SK-N-SH treated with all-trans-retinoic acid at 6 μM for 48 hours (cell line): Measurements from ENCODE around the gene CERT1.

Source experiments
- ATAC-seq: fragments of 200-7000 bp; cut with Tn5 transposase; 3 replicates; pipeline ENCODE4 v1.9.1; 2020; ENCODE audit warnings: mild to moderate bottlenecking, moderate library complexity
- ARNTL ChIP-seq: fragments of 450-650 bp; formaldehyde crosslinking; IDR thresholded peaks from 2 replicates; pipeline ENCODE4 v1.5.0; 2020; ENCODE audit warnings: low read depth, mild to moderate bottlenecking, moderate library complexity, borderline replicate concordance
- BACH2 ChIP-seq: fragments of 250-450 bp; sonication (Bioruptor Pico); IDR thresholded peaks from 2 replicates; pipeline ENCODE4 v1.9.0; 2021; ENCODE audit warnings: mild to moderate bottlenecking, borderline replicate concordance
- CREB5 ChIP-seq: fragments of 250-450 bp; sonication (Bioruptor Pico); IDR thresholded peaks from 2 replicates; pipeline ENCODE4 v1.5.1; 2020; ENCODE audit warnings: low read depth, mild to moderate bottlenecking, moderate library complexity
- CSDC2 ChIP-seq: fragments of 250-450 bp; sonication (Bioruptor Pico); IDR thresholded peaks from 2 replicates; pipeline ENCODE4 v1.5.0; 2020; ENCODE audit warnings: mild to moderate bottlenecking, moderate library complexity
- CSRNP3 ChIP-seq: fragments of 250-450 bp; sonication (Bioruptor Pico); IDR thresholded peaks from 2 replicates; pipeline ENCODE4 v1.5.1; 2021; ENCODE audit warnings: mild to moderate bottlenecking, moderate library complexity
- ESRRG ChIP-seq: fragments of 250-450 bp; sonication (Bioruptor Pico); IDR thresholded peaks from 2 replicates; pipeline ENCODE4 v1.6.1; 2021; ENCODE audit warnings: mild to moderate bottlenecking
- GLIS3 ChIP-seq: fragments of 250-450 bp; sonication (Bioruptor Pico); IDR thresholded peaks from 2 replicates; pipeline ENCODE4 v1.5.0; 2020; ENCODE audit warnings: mild to moderate bottlenecking, moderate library complexity
- ISL1 ChIP-seq: fragments of 250-450 bp; sonication (Bioruptor Pico); IDR thresholded peaks from 2 replicates; pipeline ENCODE4 v2.1.2; 2022; ENCODE audit warnings: mild to moderate bottlenecking, moderate library complexity
- OSR1 ChIP-seq: fragments of 250-450 bp; sonication (Bioruptor Pico); IDR thresholded peaks from 2 replicates; pipeline ENCODE4 v1.8.0; 2022; ENCODE audit warnings: moderate library complexity, mild to moderate bottlenecking, inconsistent platforms
- POU6F1 ChIP-seq: fragments of 250-450 bp; sonication (Bioruptor Pico); IDR thresholded peaks from 2 replicates; pipeline ENCODE4 v1.8.0; 2021; ENCODE audit warnings: low read depth, mild to moderate bottlenecking, moderate library complexity, borderline replicate concordance
- PPARA ChIP-seq: fragments of 250-450 bp; sonication (Bioruptor Pico); IDR thresholded peaks from 2 replicates; pipeline ENCODE4 v1.5.0; 2020; ENCODE audit warnings: mild to moderate bottlenecking, borderline replicate concordance
- RARB ChIP-seq: fragments of 250-450 bp; sonication (Bioruptor Pico); IDR thresholded peaks from 2 replicates; pipeline ENCODE4 v1.8.0; 2021; ENCODE audit warnings: mild to moderate bottlenecking, moderate library complexity
- SNAI2 ChIP-seq: fragments of 250-450 bp; sonication (Bioruptor Pico); IDR thresholded peaks from 2 replicates; pipeline ENCODE4 v1.5.0; 2020; ENCODE audit warnings: mild to moderate bottlenecking, moderate library complexity
- TOX ChIP-seq: fragments of 250-450 bp; sonication (Bioruptor Pico); IDR thresholded peaks from 2 replicates; pipeline ENCODE4 v1.8.0; 2021; ENCODE audit warnings: mild to moderate bottlenecking, moderate library complexity, borderline replicate concordance
- TSHZ2 ChIP-seq: fragments of 250-450 bp; sonication (Bioruptor Pico); IDR thresholded peaks from 2 replicates; pipeline ENCODE4 v1.5.0; 2020; ENCODE audit warnings: mild to moderate bottlenecking, moderate library complexity
- ZC3H10 ChIP-seq: fragments of 250-450 bp; sonication (Bioruptor Pico); IDR thresholded peaks from 2 replicates; pipeline ENCODE4 v1.5.1; 2021; ENCODE audit warnings: mild to moderate bottlenecking, moderate library complexity
- ZFP3 ChIP-seq: fragments of 250-450 bp; sonication (Bioruptor Pico); IDR thresholded peaks from 2 replicates; pipeline ENCODE4 v1.5.0; 2020; ENCODE audit warnings: mild to moderate bottlenecking, moderate library complexity
- ZFP30 ChIP-seq: fragments of 450-650 bp; formaldehyde crosslinking; IDR thresholded peaks from 2 replicates; pipeline ENCODE4 v1.5.0; 2022; ENCODE audit warnings: mild to moderate bottlenecking, moderate library complexity
- ZNF565 ChIP-seq: fragments of 450-650 bp; formaldehyde crosslinking; conservative IDR thresholded peaks from 2 replicates; pipeline ENCODE4 v1.5.0; 2020; ENCODE audit warnings: low read depth, mild to moderate bottlenecking, moderate library complexity
- ZNF70 ChIP-seq: fragments of 450-650 bp; formaldehyde crosslinking; IDR thresholded peaks from 2 replicates; pipeline ENCODE4 v1.5.0; 2020; ENCODE audit warnings: mild to moderate bottlenecking, moderate library complexity
- ZNF8 ChIP-seq: fragments of 450-650 bp; formaldehyde crosslinking; IDR thresholded peaks from 2 replicates; pipeline ENCODE4 v1.5.0; 2020; ENCODE audit warnings: mild to moderate bottlenecking, moderate library complexity
- TF ChIP-seq, protein P1 (sequence below): fragments of 250-450 bp; sonication (Bioruptor Pico); IDR thresholded peaks from 2 replicates; pipeline ENCODE4 v1.8.0; 2020; ENCODE audit warnings: mild to moderate bottlenecking, moderate library complexity, borderline replicate concordance

CERT1 gene

DNA sequence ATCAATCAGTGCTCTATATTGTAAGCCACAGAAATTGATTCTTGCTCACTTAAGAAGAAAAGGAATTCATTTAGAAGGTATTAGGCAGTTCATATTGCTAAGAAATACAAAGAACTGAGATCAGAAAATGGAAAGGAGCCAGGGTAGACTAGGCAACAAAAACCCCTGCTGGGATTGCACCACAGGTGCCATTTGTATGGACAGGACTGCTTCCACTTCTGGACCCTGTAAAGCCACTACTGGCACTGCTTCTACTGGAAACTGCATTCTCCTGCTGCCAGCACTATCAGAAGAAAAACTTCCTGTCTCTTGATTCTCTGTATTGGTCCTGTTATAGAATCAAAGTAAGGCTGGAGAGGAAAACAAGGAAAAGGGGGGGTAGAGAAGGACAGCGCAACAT is 45.9 kb downstream of the CERT1 start:
- no peak for ATAC-seq
- TF ChIP-seq GLIS3 (CRISPR knock-in tag), result no peak
- TF ChIP-seq, protein P1, sequence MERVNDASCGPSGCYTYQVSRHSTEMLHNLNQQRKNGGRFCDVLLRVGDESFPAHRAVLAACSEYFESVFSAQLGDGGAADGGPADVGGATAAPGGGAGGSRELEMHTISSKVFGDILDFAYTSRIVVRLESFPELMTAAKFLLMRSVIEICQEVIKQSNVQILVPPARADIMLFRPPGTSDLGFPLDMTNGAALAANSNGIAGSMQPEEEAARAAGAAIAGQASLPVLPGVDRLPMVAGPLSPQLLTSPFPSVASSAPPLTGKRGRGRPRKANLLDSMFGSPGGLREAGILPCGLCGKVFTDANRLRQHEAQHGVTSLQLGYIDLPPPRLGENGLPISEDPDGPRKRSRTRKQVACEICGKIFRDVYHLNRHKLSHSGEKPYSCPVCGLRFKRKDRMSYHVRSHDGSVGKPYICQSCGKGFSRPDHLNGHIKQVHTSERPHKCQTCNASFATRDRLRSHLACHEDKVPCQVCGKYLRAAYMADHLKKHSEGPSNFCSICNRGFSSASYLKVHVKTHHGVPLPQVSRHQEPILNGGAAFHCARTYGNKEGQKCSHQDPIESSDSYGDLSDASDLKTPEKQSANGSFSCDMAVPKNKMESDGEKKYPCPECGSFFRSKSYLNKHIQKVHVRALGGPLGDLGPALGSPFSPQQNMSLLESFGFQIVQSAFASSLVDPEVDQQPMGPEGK, result no peak
- TF ChIP-seq ZC3H10 (CRISPR knock-in tag), result no peak
- no peak for TF ChIP-seq ZNF70 (CRISPR knock-in tag)
- no peak for TF ChIP-seq ZNF565 (CRISPR knock-in tag)
- no peak for TF ChIP-seq ZFP30 (CRISPR knock-in tag)
- no peak for TF ChIP-seq SNAI2 (CRISPR knock-in tag)
- TF ChIP-seq RARB (CRISPR knock-in tag), result no peak
- TF ChIP-seq BACH2 (CRISPR knock-in tag), result no peak
- TF ChIP-seq CREB5 (CRISPR knock-in tag), result no peak
- no peak for TF ChIP-seq PPARA (CRISPR knock-in tag)
- TF ChIP-seq CSDC2 (CRISPR knock-in tag), result no peak
- TF ChIP-seq CSRNP3 (CRISPR knock-in tag), result no peak
- TF ChIP-seq TOX, result no peak

DNA sequence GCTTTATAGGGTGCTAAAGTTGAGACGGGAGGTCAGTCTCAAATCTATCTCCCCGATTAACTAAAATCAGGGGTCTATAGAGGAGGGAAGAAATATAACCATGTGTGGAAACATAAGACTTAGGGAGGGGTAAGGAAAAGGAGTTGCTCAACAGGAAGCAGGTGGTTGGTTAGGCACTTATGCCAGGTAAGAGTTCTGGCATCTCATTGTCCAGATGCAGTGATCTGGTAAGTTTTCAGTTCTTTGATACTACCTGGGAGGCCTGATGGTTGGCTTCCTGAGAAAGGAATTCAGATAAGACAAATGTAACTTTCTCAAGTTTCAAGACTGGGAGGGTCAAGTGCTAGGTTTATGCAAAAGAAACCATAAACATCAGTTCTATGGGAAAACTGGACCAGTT is 47.7 kb downstream of the CERT1 start:
- no peak for ATAC-seq
- no peak for TF ChIP-seq OSR1 (CRISPR knock-in tag)
- TF ChIP-seq CSDC2 (CRISPR knock-in tag), result no peak
- no peak for TF ChIP-seq RARB (CRISPR knock-in tag)
- no peak for TF ChIP-seq ZFP30 (CRISPR knock-in tag)
- no peak for TF ChIP-seq POU6F1
- TF ChIP-seq ARNTL (CRISPR knock-in tag), result no peak
- TF ChIP-seq ZNF70 (CRISPR knock-in tag), result no peak
- TF ChIP-seq TSHZ2 (CRISPR knock-in tag), result no peak
- no peak for TF ChIP-seq ZNF8
- TF ChIP-seq PPARA (CRISPR knock-in tag), result no peak
- TF ChIP-seq TOX, result no peak
- TF ChIP-seq ESRRG (CRISPR knock-in tag), result no peak

DNA sequence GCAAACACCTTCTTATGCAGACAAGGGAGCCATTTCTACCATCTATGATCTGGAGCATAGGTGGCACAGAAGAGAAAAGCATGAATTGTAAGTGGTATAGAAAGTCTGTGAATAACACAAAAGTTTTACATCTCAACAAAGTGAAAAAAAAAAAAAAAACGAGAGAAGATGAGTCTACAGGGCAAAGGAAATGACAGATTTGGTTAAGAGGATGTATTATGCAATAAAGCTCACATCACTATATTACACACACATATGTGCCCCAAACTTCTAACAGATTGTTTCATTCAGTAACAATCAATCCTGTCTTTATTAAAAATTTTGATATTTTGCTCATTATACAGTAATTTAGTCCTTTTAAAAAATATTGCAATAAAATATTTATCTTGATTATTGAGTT is 49.8 kb downstream of the CERT1 start:
- no peak for ATAC-seq
- TF ChIP-seq ZNF8 (no peak), ARNTL (CRISPR knock-in tag) (no peak), ZFP3 (no peak), SNAI2 (CRISPR knock-in tag) (no peak), TOX (no peak), BACH2 (CRISPR knock-in tag) (no peak), CREB5 (CRISPR knock-in tag) (no peak), ZC3H10 (CRISPR knock-in tag) (no peak), TSHZ2 (CRISPR knock-in tag) (no peak), ISL1 (CRISPR knock-in tag) (no peak), POU6F1 (no peak)
